Measurements from ENCODE around the gene ERGIC3.
"Not testable (repeated sequence)": the region's sequence is repeated elsewhere in the genome, so short reads cannot be mapped to it uniquely, and the experiment has no call there.

DNA sequence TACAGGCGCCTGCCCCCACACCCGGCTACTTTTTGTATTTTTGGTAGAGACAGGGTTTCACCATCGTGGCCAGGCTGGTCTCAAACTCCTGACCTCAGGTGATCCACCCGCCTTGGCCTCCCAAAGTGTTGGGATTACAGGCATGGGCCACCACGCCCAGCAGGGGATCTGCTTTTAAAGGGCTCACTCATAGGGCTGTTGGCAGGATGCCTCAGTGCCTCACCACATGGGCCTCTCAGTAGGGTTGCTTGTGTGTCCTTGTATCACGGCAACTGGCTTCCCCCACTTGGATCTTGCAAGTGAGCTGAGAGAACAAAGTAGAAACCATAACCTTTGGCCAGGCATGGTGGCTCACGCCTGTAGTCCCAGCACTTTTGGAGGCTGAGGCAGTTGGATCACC, 3.1 kb downstream of the ERGIC3 start:
- TF ChIP-seq POLR2AphosphoS5 (IDR thresholded peaks at IDR 0.05); POLR2A (IDR thresholded peaks at IDR 0.05; ENCODE audit: low read depth): not testable (repeated sequence)
- TF ChIP-seq, protein P1, sequence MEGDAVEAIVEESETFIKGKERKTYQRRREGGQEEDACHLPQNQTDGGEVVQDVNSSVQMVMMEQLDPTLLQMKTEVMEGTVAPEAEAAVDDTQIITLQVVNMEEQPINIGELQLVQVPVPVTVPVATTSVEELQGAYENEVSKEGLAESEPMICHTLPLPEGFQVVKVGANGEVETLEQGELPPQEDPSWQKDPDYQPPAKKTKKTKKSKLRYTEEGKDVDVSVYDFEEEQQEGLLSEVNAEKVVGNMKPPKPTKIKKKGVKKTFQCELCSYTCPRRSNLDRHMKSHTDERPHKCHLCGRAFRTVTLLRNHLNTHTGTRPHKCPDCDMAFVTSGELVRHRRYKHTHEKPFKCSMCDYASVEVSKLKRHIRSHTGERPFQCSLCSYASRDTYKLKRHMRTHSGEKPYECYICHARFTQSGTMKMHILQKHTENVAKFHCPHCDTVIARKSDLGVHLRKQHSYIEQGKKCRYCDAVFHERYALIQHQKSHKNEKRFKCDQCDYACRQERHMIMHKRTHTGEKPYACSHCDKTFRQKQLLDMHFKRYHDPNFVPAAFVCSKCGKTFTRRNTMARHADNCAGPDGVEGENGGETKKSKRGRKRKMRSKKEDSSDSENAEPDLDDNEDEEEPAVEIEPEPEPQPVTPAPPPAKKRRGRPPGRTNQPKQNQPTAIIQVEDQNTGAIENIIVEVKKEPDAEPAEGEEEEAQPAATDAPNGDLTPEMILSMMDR (IDR thresholded peaks at IDR 0.05) = not testable (repeated sequence)
